ENCODE results near the gene OAS3.

The OAS3 gene

GRCh38 chr12:112929715-112930114 is 8.6 kb upstream of the OAS3 start:
- no peak for TF ChIP-seq REST (IDR thresholded peaks at IDR 0.05; ENCODE audit: insufficient replicate concordance, low read depth)
- no peak for TF ChIP-seq CTCF (IDR thresholded peaks at IDR 0.05; ENCODE audit: insufficient read depth, low read length)
- TF ChIP-seq SPI1 (IDR thresholded peaks at IDR 0.05; ENCODE audit: borderline replicate concordance, low read depth), result no peak
- TF ChIP-seq GABPA (IDR thresholded peaks at IDR 0.05; ENCODE audit: low read depth), result no peak
- no peak for TF ChIP-seq POLR2AphosphoS5 (IDR thresholded peaks at IDR 0.05; ENCODE audit: low read depth)
- Histone ChIP-seq H3K27ac (replicated peaks) (no peak overlapping the region), H3K27me3 (ENCODE audit: insufficient read depth, poor library complexity, severe bottlenecking) (peaks cover 5% of the 10 kb centered on the region), H3K4me3 (replicated peaks; ENCODE audit: insufficient read depth, low read length) (no peak overlapping the region)
- no peak for DNase-seq (ENCODE audit: low read depth in 1 of 2, low spot score in 1 of 2)

- H3K27ac ChIP-seq (replicated peaks), result no peak overlapping the region
- no peak overlapping the region for H3K4me3 ChIP-seq (replicated peaks; ENCODE audit: insufficient read depth, low read length)
- no peak for TF ChIP-seq GABPA (IDR thresholded peaks at IDR 0.05; ENCODE audit: low read depth)
- TF ChIP-seq POLR2AphosphoS5 (IDR thresholded peaks at IDR 0.05; ENCODE audit: low read depth), result no peak
- TF ChIP-seq CTCF (IDR thresholded peaks at IDR 0.05; ENCODE audit: insufficient read depth, low read length), result no peak
- TF ChIP-seq SPI1 (IDR thresholded peaks at IDR 0.05; ENCODE audit: borderline replicate concordance, low read depth), result no peak
- TF ChIP-seq REST (IDR thresholded peaks at IDR 0.05; ENCODE audit: insufficient replicate concordance, low read depth), result no peak
- DNase-seq (ENCODE audit: low read depth in 1 of 2, low spot score in 1 of 2), result no peak
- peaks cover 1% of the 10 kb centered on the region for H3K27me3 ChIP-seq (ENCODE audit: insufficient read depth, poor library complexity, severe bottlenecking)
These were observed 7.9 kb upstream of the OAS3 start for GRCh38 chr12:112930350-112930749.

- Histone ChIP-seq H3K27me3 (ENCODE audit: insufficient read depth, poor library complexity, severe bottlenecking) (no peaks in the 10 kb centered on the region), H3K27ac (replicated peaks) (no peak overlapping the region), H3K4me3 (replicated peaks; ENCODE audit: insufficient read depth, low read length) (no peak overlapping the region)
- DNase-seq (ENCODE audit: low read depth in 1 of 2, low spot score in 1 of 2), result no peak
- no peak for TF ChIP-seq REST (IDR thresholded peaks at IDR 0.05; ENCODE audit: insufficient replicate concordance, low read depth)
- no peak for TF ChIP-seq CTCF (IDR thresholded peaks at IDR 0.05; ENCODE audit: insufficient read depth, low read length)
- TF ChIP-seq SPI1 (IDR thresholded peaks at IDR 0.05; ENCODE audit: borderline replicate concordance, low read depth), result no peak
These were observed 5.7 kb upstream of the OAS3 start for GRCh38 chr12:112932485-112933128.

All from HL-60 (cell line).